ENCODE measurements around the gene ITPR1. TPM values are rescaled to one million over a fixed set of nuclear protein-coding genes. Genes with fewer than 3 reads are reported as not detected.
"Not testable (repeated sequence)": the region's sequence is repeated elsewhere in the genome, so short reads cannot be mapped to it uniquely, and the experiment has no call there.

The ITPR1 gene
- total RNA-seq, 1 experiment from 2014 or later, result 48.5 TPM

GRCh38 chr3:4759689-4760312, 266.7 kb downstream of the ITPR1 start:
- ChIA-PET CTCF (no interaction called here), POLR2A (ENCODE audit: unreplicated experiment) (interaction anchor here (0.7 kb wide), 1 partner anchor 24 kb away, joined by 3 read pairs; no protein-coding TSS in a partner anchor)
- Histone ChIP-seq H4K20me1 (ENCODE audit: low read length) (no peaks in the 10 kb centered on the region), H3K4me2 (ENCODE audit: low read length) (no peak overlapping the region), H2AFZ (ENCODE audit: low read length) (no peak overlapping the region), H3K9me2 (replicated peaks; ENCODE audit: low read length) (no peaks in the 10 kb centered on the region), H3K36me3 (ENCODE audit: low read depth, low read length) (no peaks in the 10 kb centered on the region), H3K4me1 (ENCODE audit: insufficient read depth, low read length) (no peaks in the 10 kb centered on the region), H3K9me3 (ENCODE audit: low read length) (no peaks in the 10 kb centered on the region), H3K27me3 (ENCODE audit: low read length) (no peaks in the 10 kb centered on the region), H3K79me2 (ENCODE audit: low read length) (no peaks in the 10 kb centered on the region), H3F3A (ENCODE audit: low read length, unreplicated experiment) (no peaks in the 10 kb centered on the region), H3K9ac (ENCODE audit: low read length) (no peak overlapping the region), H3K27ac (ENCODE audit: low read length) (no peak overlapping the region), H3K4me3 (ENCODE audit: low read length) (no peak overlapping the region)
- BruUV-seq (replicated peaks), result no TSS peak
- ATAC-seq (no peak), DNase-seq (no peak)
- no peak for TF ChIP-seq EZH2 (IDR thresholded peaks at IDR 0.05; ENCODE audit: low read length, unreplicated experiment)
- no peak for TF ChIP-seq CTCF (conservative IDR thresholded peaks at IDR 0.05; ENCODE audit: low read depth, low read length)
- no peak for TF ChIP-seq EZH2phosphoT487 (IDR thresholded peaks at IDR 0.05; ENCODE audit: borderline replicate concordance, low read length)
- intact Hi-C loops (cut with micrococcal nuclease), result no loop called here

- H3K79me2 ChIP-seq (ENCODE audit: low read length), result no peaks in the 10 kb centered on the region
- no peaks in the 10 kb centered on the region for H3K9me2 ChIP-seq (replicated peaks; ENCODE audit: low read length)
- peaks cover 10% of the 10 kb centered on the region; the same call in 1 of the 2 replicates for H3K36me3 ChIP-seq (ENCODE audit: low read depth, low read length)
- TF ChIP-seq EZH2phosphoT487 (IDR thresholded peaks at IDR 0.05; ENCODE audit: borderline replicate concordance, low read length) (no peak), CTCF (conservative IDR thresholded peaks at IDR 0.05; ENCODE audit: low read depth, low read length) (no peak), EZH2 (IDR thresholded peaks at IDR 0.05; ENCODE audit: low read length, unreplicated experiment) (no peak)
- POLR2A ChIA-PET (ENCODE audit: unreplicated experiment), result no interaction called here
- ATAC-seq (no peak), DNase-seq (no peak)
- H3F3A ChIP-seq (ENCODE audit: low read length, unreplicated experiment), result no peaks in the 10 kb centered on the region
- no peaks in the 10 kb centered on the region for H3K4me1 ChIP-seq (ENCODE audit: insufficient read depth, low read length)
- CTCF ChIA-PET, result no interaction called here
- H3K4me2 ChIP-seq (ENCODE audit: low read length), result no peak overlapping the region
- 0 out of 2 replicates have a peak, but pooled peaks cover 8% of the 10 kb centered on the region for H3K9me3 ChIP-seq (ENCODE audit: low read length)
- no TSS peak for BruUV-seq (replicated peaks)
- no peaks in the 10 kb centered on the region for H4K20me1 ChIP-seq (ENCODE audit: low read length)
- no peak overlapping the region for H3K27ac ChIP-seq (ENCODE audit: low read length)
- no peak overlapping the region for H3K9ac ChIP-seq (ENCODE audit: low read length)
- H3K27me3 ChIP-seq (ENCODE audit: low read length), result no peaks in the 10 kb centered on the region
- H2AFZ ChIP-seq (ENCODE audit: low read length), result no peak overlapping the region
- intact Hi-C loops (cut with micrococcal nuclease), result no loop called here
- H3K4me3 ChIP-seq (ENCODE audit: low read length), result no peak overlapping the region
These were observed 268.6 kb downstream of the ITPR1 start for GRCh38 chr3:4761759-4762158.

GRCh38 chr3:4762481-4763230, 269.5 kb downstream of the ITPR1 start:
- H3K4me3 ChIP-seq (ENCODE audit: low read length); H4K20me1 ChIP-seq (ENCODE audit: low read length); H3K79me2 ChIP-seq (ENCODE audit: low read length); H3K9me2 ChIP-seq (replicated peaks; ENCODE audit: low read length); H2AFZ ChIP-seq (ENCODE audit: low read length); ATAC-seq; H3K9ac ChIP-seq (ENCODE audit: low read length); H3K4me2 ChIP-seq (ENCODE audit: low read length); BruUV-seq (replicated peaks); H3F3A ChIP-seq (ENCODE audit: low read length, unreplicated experiment); DNase-seq; H3K27ac ChIP-seq (ENCODE audit: low read length); intact Hi-C loops (cut with micrococcal nuclease); CTCF ChIA-PET; H3K4me1 ChIP-seq (ENCODE audit: insufficient read depth, low read length); H3K9me3 ChIP-seq (ENCODE audit: low read length); H3K27me3 ChIP-seq (ENCODE audit: low read length): not testable (repeated sequence)
- peaks cover 10% of the 10 kb centered on the region; the same call in 1 of the 2 replicates for H3K36me3 ChIP-seq (ENCODE audit: low read depth, low read length)
- POLR2A ChIA-PET (ENCODE audit: unreplicated experiment), result interaction anchor here (0.7 kb wide), 1 partner anchor 42 kb away, joined by 4 read pairs; no protein-coding TSS in a partner anchor
